Lung (tissue), 12 donors: ENCODE data around the gene LRRC8A. TPM values are rescaled to one million over a fixed set of nuclear protein-coding genes. Genes with fewer than 3 reads are reported as not detected.

Experiments used
- ATAC-seq: fragments of 200-7000 bp; cut with Tn5 transposase; one replicate; pipeline ENCODE4 v1.9.1; 2020; ENCODE audit warnings: moderate number of reproducible peaks; ENCODE audit not compliant: insufficient read depth, low FRiP score
- DNase-seq, 3 donors: peaks; one replicate each; pipeline ENCODE4 v3.0.0-alpha.2; 2013 to 2017
- H3K27ac ChIP-seq, 2 donors: one replicate each; pipeline ENCODE4 v1.5.1; 2013; ENCODE audit warnings: mild to moderate bottlenecking in 2 of 2, moderate library complexity in 2 of 2, control low read depth in 1 of 2, inconsistent platforms in 1 of 2, low read depth in 1 of 2, low read length in 1 of 2
- H3K27me3 ChIP-seq, 3 donors: one replicate each; pipeline ENCODE4 v1.5.1; 2013; ENCODE audit warnings: low read length in 2 of 3; ENCODE audit not compliant: control insufficient read depth in 3 of 3, insufficient read depth in 3 of 3
- H3K36me3 ChIP-seq, 4 donors: one replicate each; pipeline ENCODE4 v1.5.1; 2013; ENCODE audit warnings: low read length in 4 of 4, mild to moderate bottlenecking in 1 of 4, moderate library complexity in 1 of 4; ENCODE audit not compliant: control insufficient read depth in 4 of 4, insufficient read depth in 4 of 4
- H3K4me1 ChIP-seq, 5 donors: one replicate each; pipeline ENCODE4 v1.5.1; 2013; ENCODE audit warnings: low read length in 5 of 5, mild to moderate bottlenecking in 2 of 5, moderate library complexity in 1 of 5; ENCODE audit not compliant: control insufficient read depth in 5 of 5, insufficient read depth in 5 of 5
- H3K4me3 ChIP-seq: one replicate; pipeline ENCODE4 v1.5.1; 2013; ENCODE audit warnings: mild to moderate bottlenecking, control low read depth, moderate library complexity
- H3K9ac ChIP-seq, 2 donors: one replicate each; pipeline ENCODE4 v1.5.1; 2013; ENCODE audit warnings: low read length in 2 of 2, control low read depth in 1 of 2; ENCODE audit not compliant: insufficient read depth in 1 of 2
- H3K9me3 ChIP-seq, 4 donors: one replicate each; pipeline ENCODE4 v1.5.1; 2013; ENCODE audit warnings: low read length in 3 of 4, mild to moderate bottlenecking in 1 of 4, moderate library complexity in 1 of 4; ENCODE audit not compliant: control insufficient read depth in 4 of 4, insufficient read depth in 3 of 4
- WGBS, 2 donors: extraction: QIAGEN DNeasy Blood & Tissue Kit; methylation state at CpG; one replicate each; pipeline ENCODE4 v1.1.7; 2013; 5-methylcytosine and 5-hydroxymethylcytosine counted together
- polyA plus RNA-seq, 2 donors: library from polyadenylated mRNA; stranded (reverse); fragments of 200-250 nt; gene quantifications; one replicate each; pipeline ENCODE4 v1.2.1, GENCODE V29; 2013
- total RNA-seq, 2 donors: library from RNA; depleted of rRNA in 1 of 2; stranded (reverse); fragments of >200 nt in 1 of 2; gene quantifications; one replicate each; pipeline ENCODE4 v1.2.1, GENCODE V29; 2014 to 2021
- TF ChIP-seq, protein P1 (sequence below): IDR thresholded peaks from 2 replicates; pipeline ENCODE4 v1.5.1; 2012; ENCODE audit warnings: mild to moderate bottlenecking; ENCODE audit errors: control extremely low read depth, extremely low read depth
- donor health status: control.
- donor health status: control.
- donor health status: Bipolar disorder and iron deficiency.
- donor health status: healthy.
- donor health status: DM: yes; HTN: yes; CAD: no.

The LRRC8A gene
- total and polyA plus RNA-seq, 4 donors, result 26.6 to 66.9 (median 45.6) TPM

- WGBS, 2 donors, result 32 to 41% methylated on average over 10 of the region's 10 CpGs
- no peak for ATAC-seq
- TF ChIP-seq, protein P1, sequence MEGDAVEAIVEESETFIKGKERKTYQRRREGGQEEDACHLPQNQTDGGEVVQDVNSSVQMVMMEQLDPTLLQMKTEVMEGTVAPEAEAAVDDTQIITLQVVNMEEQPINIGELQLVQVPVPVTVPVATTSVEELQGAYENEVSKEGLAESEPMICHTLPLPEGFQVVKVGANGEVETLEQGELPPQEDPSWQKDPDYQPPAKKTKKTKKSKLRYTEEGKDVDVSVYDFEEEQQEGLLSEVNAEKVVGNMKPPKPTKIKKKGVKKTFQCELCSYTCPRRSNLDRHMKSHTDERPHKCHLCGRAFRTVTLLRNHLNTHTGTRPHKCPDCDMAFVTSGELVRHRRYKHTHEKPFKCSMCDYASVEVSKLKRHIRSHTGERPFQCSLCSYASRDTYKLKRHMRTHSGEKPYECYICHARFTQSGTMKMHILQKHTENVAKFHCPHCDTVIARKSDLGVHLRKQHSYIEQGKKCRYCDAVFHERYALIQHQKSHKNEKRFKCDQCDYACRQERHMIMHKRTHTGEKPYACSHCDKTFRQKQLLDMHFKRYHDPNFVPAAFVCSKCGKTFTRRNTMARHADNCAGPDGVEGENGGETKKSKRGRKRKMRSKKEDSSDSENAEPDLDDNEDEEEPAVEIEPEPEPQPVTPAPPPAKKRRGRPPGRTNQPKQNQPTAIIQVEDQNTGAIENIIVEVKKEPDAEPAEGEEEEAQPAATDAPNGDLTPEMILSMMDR, result peak; percentile 92
- Histone ChIP-seq H3K36me3 (no peaks in the 10 kb centered on the region), H3K27ac (peak overlapping the region in 1 of 2 donors; percentile 35), H3K4me3 (no peak overlapping the region), H3K9ac (no peak overlapping the region), H3K27me3 (no peaks in the 10 kb centered on the region), H3K4me1 (peaks cover 0 to 4% (median 0%) of the 10 kb centered on the region in 5 donors), H3K9me3 (no peaks in the 10 kb centered on the region)
- DNase-seq, result peak; percentile 57 to 59 (median 58)
Measured at GRCh38 chr9:128927731-128928411, 45.9 kb downstream of the LRRC8A start.

DNA sequence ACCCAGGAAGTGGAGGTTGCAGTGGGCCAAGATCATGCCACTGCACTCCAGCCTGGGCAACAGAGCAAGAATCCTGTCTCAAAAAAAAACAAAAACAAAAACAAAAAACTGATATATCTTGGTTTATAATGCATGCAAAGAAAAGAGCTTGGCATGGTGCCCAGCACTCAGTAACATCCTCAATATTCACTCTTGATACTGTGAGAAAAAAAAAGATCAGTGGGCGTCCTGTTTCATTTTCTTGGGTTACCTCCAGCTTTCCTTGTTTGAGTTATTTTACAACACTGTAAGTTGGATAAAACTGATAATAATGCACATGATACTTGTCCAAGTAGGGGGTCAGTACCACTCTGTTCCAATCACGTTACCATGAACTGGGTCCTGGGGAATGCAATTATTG, 46.7 kb downstream of the LRRC8A start:
- Histone ChIP-seq H3K9me3 (no peaks in the 10 kb centered on the region), H3K27ac (no peak overlapping the region), H3K27me3 (no peaks in the 10 kb centered on the region), H3K9ac (no peak overlapping the region), H3K4me1 (peaks cover 0 to 2% (median 0%) of the 10 kb centered on the region in 5 donors), H3K36me3 (no peaks in the 10 kb centered on the region), H3K4me3 (no peak overlapping the region)
- TF ChIP-seq, protein P1, result no peak
- 79 to 86% methylated on average over 2 of the region's 2 CpGs for WGBS, 2 donors
- DNase-seq (peak in 1 of 3 donors; percentile 23), ATAC-seq (no peak)

GRCh38 chr9:128929560-128929959, 47.6 kb downstream of the LRRC8A start:
- 80 to 94% methylated on average over 4 of the region's 4 CpGs for WGBS, 2 donors
- H3K36me3 ChIP-seq, result no peaks in the 10 kb centered on the region
- H3K9me3 ChIP-seq, result no peaks in the 10 kb centered on the region
- H3K9ac ChIP-seq, result no peak overlapping the region
- TF ChIP-seq, protein P1, result no peak
- ATAC-seq (no peak), DNase-seq (no peak)
- H3K27me3 ChIP-seq, result no peaks in the 10 kb centered on the region
- no peak overlapping the region for H3K27ac ChIP-seq
- H3K4me3 ChIP-seq, result no peak overlapping the region
- H3K4me1 ChIP-seq, result peaks cover 0 to 2% (median 0%) of the 10 kb centered on the region in 5 donors

- Histone ChIP-seq H3K9ac (no peak overlapping the region), H3K27ac (no peak overlapping the region), H3K27me3 (no peaks in the 10 kb centered on the region), H3K4me1 (no peaks in the 10 kb centered on the region), H3K4me3 (no peak overlapping the region), H3K36me3 (peaks cover 0 to 3% (median under 1%) of the 10 kb centered on the region in 4 donors), H3K9me3 (no peaks in the 10 kb centered on the region)
- WGBS, 2 donors, result 82 to 96% methylated on average over 5 of the region's 5 CpGs
- no peak for ATAC-seq
- TF ChIP-seq, protein P1, result no peak
- no peak for DNase-seq
Measured at GRCh38 chr9:128933731-128934130, 51.8 kb downstream of the LRRC8A start.
